PC-9 (cell line): ENCODE data around the gene TTBK1. TPM values are rescaled to one million over a fixed set of nuclear protein-coding genes. Genes with fewer than 3 reads are reported as not detected.

Experiments
- BruUV-seq: library from RNA; stranded (reverse); fragments of 400-500 nt; replicated peaks from 2 replicates; lab custom pipeline; 2021; lab: Mats Ljungman, UMichigan
- CTCF ChIA-PET: fragments of 300-600 bp; sonication (Branson Sonifier 250); formaldehyde crosslinking; loops from one replicate; lab custom pipeline; 2022; ENCODE audit warnings: antibody characterized with exemption; lab: Charles Lee
- POLR2A ChIA-PET: fragments of 300-600 bp; sonication (Branson Sonifier 250); formaldehyde crosslinking; loops from one replicate; lab custom pipeline; 2022; ENCODE audit warnings: antibody characterized with exemption; ENCODE audit not compliant: unreplicated experiment; lab: Charles Lee
- DNase-seq, 2 experiments: peaks; one replicate each; pipeline versions ENCODE4 v3.0.0 to v3.0.0-alpha.2; 2015 to 2022; ENCODE audit warnings: mixed read lengths in 1 of 2
- H2AFZ ChIP-seq: fragments of 200-600 bp; sonication (generic); 2 replicates; pipeline ENCODE4 v1.8.1; 2017; ENCODE audit warnings: antibody characterized with exemption
- H3F3A ChIP-seq: fragments of 200-600 bp; sonication (generic); 2 replicates; pipeline ENCODE4 v1.8.1; 2017; ENCODE audit warnings: antibody characterized with exemption, mild to moderate bottlenecking, low read depth; ENCODE audit not compliant: insufficient read depth
- H3K27ac ChIP-seq: fragments of 200-600 bp; sonication (generic); 2 replicates; pipeline ENCODE4 v1.6.1; 2016; ENCODE audit warnings: mixed run types
- H3K27me3 ChIP-seq: fragments of 200-600 bp; sonication (generic); 2 replicates; pipeline ENCODE4 v1.6.1; 2016; ENCODE audit warnings: low read depth, mixed run types; ENCODE audit not compliant: insufficient read depth
- H3K36me3 ChIP-seq: fragments of 200-600 bp; sonication (generic); 2 replicates; pipeline ENCODE4 v1.6.1; 2016; ENCODE audit warnings: low read depth, mixed run types
- H3K4me1 ChIP-seq: fragments of 200-600 bp; sonication (generic); replicated peaks from 2 replicates; pipeline ENCODE4 v1.6.1; 2016; ENCODE audit warnings: mixed run types; ENCODE audit not compliant: insufficient read depth
- H3K4me2 ChIP-seq: fragments of 200-600 bp; sonication (generic); 2 replicates; pipeline ENCODE4 v1.6.1; 2017; ENCODE audit warnings: mixed run types
- H3K4me3 ChIP-seq: fragments of 200-600 bp; sonication (generic); 2 replicates; pipeline ENCODE4 v1.6.1; 2016; ENCODE audit warnings: mixed run types
- H3K79me2 ChIP-seq: fragments of 200-600 bp; sonication (generic); 2 replicates; pipeline ENCODE4 v1.6.1; 2017; ENCODE audit warnings: low read depth, mixed run types
- H3K9me2 ChIP-seq: fragments of 200-600 bp; sonication (generic); 2 replicates; pipeline ENCODE4 v1.8.1; 2017; ENCODE audit warnings: mild to moderate bottlenecking; ENCODE audit not compliant: insufficient read depth
- H3K9me3 ChIP-seq: fragments of 200-600 bp; sonication (generic); 2 replicates; pipeline ENCODE4 v1.8.1; 2016; ENCODE audit warnings: low read depth; ENCODE audit not compliant: insufficient read depth
- H4K20me1 ChIP-seq: fragments of 200-600 bp; sonication (generic); 2 replicates; pipeline ENCODE4 v1.8.1; 2017; ENCODE audit not compliant: insufficient read depth
- CTCF ChIP-seq: fragments of 200-600 bp; sonication (generic); conservative IDR thresholded peaks from 2 replicates; pipeline ENCODE4 v1.6.1; 2017; ENCODE audit warnings: mixed run types, antibody characterized with exemption, mild to moderate bottlenecking, moderate library complexity
- EZH2 ChIP-seq: fragments of 200-600 bp; sonication (generic); IDR thresholded peaks from 2 replicates; pipeline ENCODE4 v1.8.0; 2017; ENCODE audit warnings: antibody characterized with exemption, low read depth
- intact Hi-C: fragments of 100-400 bp; cut with micrococcal nuclease; formaldehyde crosslinking; loops from one replicate; pipeline ENCODE4 v1.10.0; 2022; ENCODE audit not compliant: unreplicated experiment
- total RNA-seq: library from RNA; stranded (reverse); gene quantifications from 2 replicates; pipeline ENCODE4 v1.2.3, GENCODE V29; 2021

TTBK1 gene
- total RNA-seq, 1 experiment from 2014 or later, result 0.07 TPM

DNA sequence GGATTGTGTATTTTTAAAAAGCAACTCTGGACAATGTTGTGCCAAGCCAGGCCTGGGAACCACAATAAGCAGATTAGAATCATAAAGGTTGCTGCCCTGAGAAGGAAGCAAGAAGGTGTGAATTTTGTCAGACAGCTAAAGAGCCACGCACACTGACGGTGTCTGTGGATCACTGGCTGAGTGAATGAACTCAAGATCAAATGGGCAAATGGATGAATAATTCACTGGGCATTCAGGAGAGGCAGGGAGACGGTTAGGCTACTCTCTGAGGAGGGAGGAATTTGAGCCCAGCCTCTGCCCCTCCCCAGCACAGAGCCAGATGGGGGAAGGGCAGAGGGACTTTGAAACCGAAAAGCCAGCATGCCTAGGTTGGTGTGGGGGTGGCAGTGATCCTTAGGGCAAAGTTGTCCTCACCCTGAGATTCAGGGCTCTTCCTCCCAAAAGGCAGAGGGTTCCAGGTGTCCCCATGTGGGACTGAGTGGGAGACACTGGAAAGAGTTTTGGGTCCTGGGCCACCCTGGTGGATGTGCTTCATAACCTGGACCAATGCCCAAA lies 35.3 kb downstream of the TTBK1 start:
- Histone ChIP-seq H2AFZ (no peak overlapping the region), H4K20me1 (no peaks in the 10 kb centered on the region), H3K4me3 (no peak overlapping the region), H3K79me2 (no peaks in the 10 kb centered on the region), H3K27ac (no peak overlapping the region), H3K27me3 (peaks cover 21% of the 10 kb centered on the region), H3K9me3 (no peaks in the 10 kb centered on the region), H3K4me2 (no peak overlapping the region), H3K9me2 (no peaks in the 10 kb centered on the region), H3K36me3 (no peaks in the 10 kb centered on the region), H3F3A (no peaks in the 10 kb centered on the region), H3K4me1 (no peaks in the 10 kb centered on the region)
- intact Hi-C loops, result no loop called here
- no TSS peak for BruUV-seq
- TF ChIP-seq EZH2 (no peak), CTCF (no peak)
- POLR2A ChIA-PET, result no interaction called here
- CTCF ChIA-PET, result interaction anchor here (0.6 kb wide), 1 partner anchor 15 kb away, joined by 3 read pairs; no protein-coding TSS in a partner anchor
- no peak for DNase-seq

DNA sequence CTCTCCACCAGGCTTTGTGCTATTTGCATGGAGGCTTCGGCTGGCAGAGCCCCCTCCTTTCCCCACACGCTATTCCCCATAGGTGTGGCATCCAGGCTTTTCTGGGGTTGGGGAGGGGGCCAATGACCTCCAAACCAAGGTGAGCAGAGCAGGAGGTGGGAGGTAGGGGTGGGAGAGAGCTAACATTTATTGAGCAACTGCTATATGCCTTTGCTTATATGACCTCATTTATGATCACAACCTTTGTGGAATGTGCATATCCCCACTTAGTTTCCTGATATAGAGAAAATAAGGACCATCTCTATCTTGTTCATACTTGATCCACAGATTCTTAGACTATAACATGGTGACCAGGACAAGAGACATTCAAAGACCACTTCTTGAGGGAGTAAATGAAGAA lies 37.0 kb downstream of the TTBK1 start:
- Histone ChIP-seq H3K27ac (no peak overlapping the region), H3K4me2 (no peak overlapping the region), H3F3A (no peaks in the 10 kb centered on the region), H3K79me2 (no peaks in the 10 kb centered on the region), H3K9me2 (no peaks in the 10 kb centered on the region), H3K36me3 (no peaks in the 10 kb centered on the region), H3K9me3 (no peaks in the 10 kb centered on the region), H3K4me3 (no peak overlapping the region), H3K27me3 (peaks cover 30% of the 10 kb centered on the region), H3K4me1 (no peaks in the 10 kb centered on the region), H2AFZ (no peak overlapping the region), H4K20me1 (no peaks in the 10 kb centered on the region)
- ChIA-PET POLR2A (no interaction called here), CTCF (interaction anchor here (0.6 to 0.7 kb wide), 2 partner anchors 28 to 51 kb away, joined by 3 read pairs; partner anchors contain the start of genes CRIP3 and DNPH1)
- no peak for DNase-seq
- intact Hi-C loops, result no loop called here
- TF ChIP-seq CTCF, result no peak
- TF ChIP-seq EZH2, result no peak
- BruUV-seq, result no TSS peak

DNA sequence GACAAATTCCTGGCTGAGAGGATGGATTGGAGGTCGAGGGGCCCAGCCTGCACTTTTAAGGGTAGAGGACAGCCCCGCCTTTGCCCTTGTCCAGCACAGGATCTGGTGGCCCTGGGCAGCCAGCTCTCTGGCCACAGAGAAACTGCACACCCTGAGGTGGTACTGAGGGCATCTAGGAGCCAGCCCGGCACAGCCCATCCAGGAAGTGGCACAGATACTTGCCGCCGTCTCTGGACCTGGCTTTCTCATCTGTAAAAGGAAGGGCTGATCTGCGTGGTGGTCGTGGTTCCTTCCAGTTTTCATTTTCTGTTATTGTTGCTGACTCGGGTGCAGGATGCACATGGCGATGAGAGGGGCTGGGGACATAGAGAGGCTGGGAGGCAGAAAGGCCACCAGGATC lies 38.8 kb downstream of the TTBK1 start:
- H3K9me3 ChIP-seq, result no peaks in the 10 kb centered on the region
- H3K27me3 ChIP-seq, result peaks cover 30% of the 10 kb centered on the region
- H3K4me3 ChIP-seq, result no peak overlapping the region
- no peaks in the 10 kb centered on the region for H3K79me2 ChIP-seq
- intact Hi-C loops, result no loop called here
- no peak for TF ChIP-seq CTCF
- no peak for TF ChIP-seq EZH2
- H3K27ac ChIP-seq, result no peak overlapping the region
- DNase-seq, result no peak
- H3K36me3 ChIP-seq, result no peaks in the 10 kb centered on the region
- H4K20me1 ChIP-seq, result no peaks in the 10 kb centered on the region
- no TSS peak for BruUV-seq
- ChIA-PET CTCF (no interaction called here), POLR2A (no interaction called here)
- no peaks in the 10 kb centered on the region for H3F3A ChIP-seq
- no peaks in the 10 kb centered on the region for H3K4me1 ChIP-seq
- no peak overlapping the region for H2AFZ ChIP-seq
- H3K9me2 ChIP-seq, result no peaks in the 10 kb centered on the region
- no peak overlapping the region for H3K4me2 ChIP-seq
